GM04504 (cell line): ENCODE results near the gene PLCB1.
"Not testable (repeated sequence)": the region's sequence is repeated elsewhere in the genome, so short reads cannot be mapped to it uniquely, and the experiment has no call there.

Experiments
- DNase-seq: peaks from one replicate; pipeline ENCODE4 v3.0.0-alpha.2; 2012; ENCODE audit warnings: low read depth

Gene PLCB1

GRCh38 chr20:8795404-8795803, 663.3 kb downstream of the PLCB1 start:
- DNase-seq: no peak

- peak; percentile 17 for DNase-seq
Measured at GRCh38 chr20:8796088-8796660, 664.1 kb downstream of the PLCB1 start.

GRCh38 chr20:8798505-8798904, 666.4 kb downstream of the PLCB1 start:
- peak; percentile 44 for DNase-seq

GRCh38 chr20:8800089-8800488, 668.0 kb downstream of the PLCB1 start:
- DNase-seq: no peak

- DNase-seq: no peak
Measured at GRCh38 chr20:8801686-8802085, 669.6 kb downstream of the PLCB1 start.

- DNase-seq: no peak
Measured at GRCh38 chr20:8803065-8803464, 671.0 kb downstream of the PLCB1 start.

GRCh38 chr20:8803941-8804340, 671.9 kb downstream of the PLCB1 start:
- no peak for DNase-seq

- DNase-seq: no peak
Measured at GRCh38 chr20:8805737-8806442, 673.8 kb downstream of the PLCB1 start.

GRCh38 chr20:8807480-8808201, 675.6 kb downstream of the PLCB1 start:
- DNase-seq: no peak

- DNase-seq: no peak
Measured at GRCh38 chr20:8808202-8808535, 676.1 kb downstream of the PLCB1 start.

GRCh38 chr20:8809107-8809953, 677.3 kb downstream of the PLCB1 start:
- no peak for DNase-seq

GRCh38 chr20:8811801-8812594, 679.9 kb downstream of the PLCB1 start:
- DNase-seq: no peak

- DNase-seq: no peak
Measured at GRCh38 chr20:8812817-8813216, 680.8 kb downstream of the PLCB1 start.

GRCh38 chr20:8815208-8815607, 683.1 kb downstream of the PLCB1 start:
- DNase-seq: no peak

- DNase-seq: no peak
Measured at GRCh38 chr20:8829256-8829655, 697.2 kb downstream of the PLCB1 start.

- not testable (repeated sequence) for DNase-seq
Measured at GRCh38 chr20:8834294-8834693, 702.2 kb downstream of the PLCB1 start.

- no peak for DNase-seq
Measured at GRCh38 chr20:8834851-8835250, 702.8 kb downstream of the PLCB1 start.

GRCh38 chr20:8837396-8837795, 705.3 kb downstream of the PLCB1 start:
- peak; percentile 67 for DNase-seq

GRCh38 chr20:8842525-8842924, 710.5 kb downstream of the PLCB1 start:
- no peak for DNase-seq

GRCh38 chr20:8844179-8844578, 712.1 kb downstream of the PLCB1 start:
- no peak for DNase-seq

GRCh38 chr20:8849990-8850389, 717.9 kb downstream of the PLCB1 start:
- no peak for DNase-seq

GRCh38 chr20:8851446-8851845, 719.4 kb downstream of the PLCB1 start:
- DNase-seq: no peak
